Measurements from ENCODE around the gene ALMS1. TPM values are rescaled to one million over a fixed set of nuclear protein-coding genes. Genes with fewer than 3 reads are reported as not detected.

The ALMS1 gene
- total RNA-seq, 5 donors from 2014 or later (not counting 1 experiment from before 2014, with no cell fraction given) = 25.1 to 31.1 (median 27.3) TPM

GRCh38 chr2:73350035-73350691 is 35.5 kb upstream of the ALMS1 start:
- no peak overlapping the region for H3K4me3 ChIP-seq (ENCODE audit: control insufficient read depth in 1 of 2, extremely low read depth in 1 of 2, low read length in 1 of 2)
- no peaks in the 10 kb centered on the region for H3K4me1 ChIP-seq (ENCODE audit: control insufficient read depth in 1 of 2, extremely low read depth in 1 of 2, insufficient read depth in 2 of 2, low read length in 2 of 2)
- Mint-ChIP-seq H3K27me3 (peaks cover 20 to 24% of the 10 kb centered on the region in 2 donors), H3K27ac (no peak overlapping the region), H3K4me1 (no peaks in the 10 kb centered on the region), H3K9me3 (no peaks in the 10 kb centered on the region), H3K4me3 (no peak overlapping the region), H3K36me3 (no peaks in the 10 kb centered on the region)
- ChIA-PET POLR2A (no interaction called here), CTCF (no interaction called here)
- no peaks in the 10 kb centered on the region for H3K36me3 ChIP-seq (ENCODE audit: control insufficient read depth in 2 of 2, extremely low read depth in 1 of 2, insufficient read depth in 1 of 2, low read length in 1 of 2)
- no peak for ATAC-seq (replicated peaks in 1 of 4)
- H3K27me3 ChIP-seq (replicated peaks in 1 of 2; ENCODE audit: control insufficient read depth in 2 of 2, extremely low read depth in 1 of 2, insufficient read depth in 2 of 2, low read length in 1 of 2) = peaks cover 0 to 9% of the 10 kb centered on the region in 2 experiments
- DNase-seq = no peak
- H3K9me3 ChIP-seq = no peaks in the 10 kb centered on the region
- no CpG with 5 or more reads among the region's 4 CpGs for WGBS (ENCODE audit: insufficient coverage)
- H3K27ac ChIP-seq (ENCODE audit: low read length) = no peak overlapping the region

GRCh38 chr2:73356097-73356496 is 29.5 kb upstream of the ALMS1 start:
- peaks cover 0 to 3% (median 0%) of the 10 kb centered on the region in 3 donors for H3K9me3 Mint-ChIP-seq
- Histone ChIP-seq H3K9me3 (no peaks in the 10 kb centered on the region), H3K36me3 (ENCODE audit: control insufficient read depth in 2 of 2, extremely low read depth in 1 of 2, insufficient read depth in 1 of 2, low read length in 1 of 2) (no peaks in the 10 kb centered on the region), H3K4me3 (ENCODE audit: control insufficient read depth in 1 of 2, extremely low read depth in 1 of 2, low read length in 1 of 2) (no peak overlapping the region), H3K27ac (ENCODE audit: low read length) (no peak overlapping the region), H3K27me3 (replicated peaks in 1 of 2; ENCODE audit: control insufficient read depth in 2 of 2, extremely low read depth in 1 of 2, insufficient read depth in 2 of 2, low read length in 1 of 2) (peaks cover 0 to 13% of the 10 kb centered on the region in 2 experiments), H3K4me1 (ENCODE audit: control insufficient read depth in 1 of 2, extremely low read depth in 1 of 2, insufficient read depth in 2 of 2, low read length in 2 of 2) (no peaks in the 10 kb centered on the region)
- H3K27me3 Mint-ChIP-seq = peaks cover 11 to 22% of the 10 kb centered on the region in 2 donors
- no peak for DNase-seq
- H3K27ac Mint-ChIP-seq = no peak overlapping the region
- no peak for ATAC-seq (replicated peaks in 1 of 4)
- WGBS (ENCODE audit: insufficient coverage) = no CpG with 5 or more reads among the region's 3 CpGs
- no peak overlapping the region for H3K4me3 Mint-ChIP-seq
- ChIA-PET CTCF (no interaction called here), POLR2A (no interaction called here)
- no peaks in the 10 kb centered on the region for H3K36me3 Mint-ChIP-seq
- no peaks in the 10 kb centered on the region for H3K4me1 Mint-ChIP-seq

- POLR2A ChIA-PET = interaction anchor here in 1 of 2 donors (0.6 to 0.9 kb wide), 2 partner anchors 9 to 107 kb away, joined by 4 to 5 read pairs; no protein-coding TSS in a partner anchor
- H3K9me3 Mint-ChIP-seq = peaks cover 0 to 3% (median 0%) of the 10 kb centered on the region in 3 donors
- H3K4me3 Mint-ChIP-seq = no peak overlapping the region
- H3K27me3 Mint-ChIP-seq = peaks cover 0 to 22% of the 10 kb centered on the region in 2 donors
- no peaks in the 10 kb centered on the region for H3K36me3 Mint-ChIP-seq
- ATAC-seq (replicated peaks in 1 of 4) (no peak), DNase-seq (no peak)
- H3K27me3 ChIP-seq (replicated peaks in 1 of 2; ENCODE audit: control insufficient read depth in 2 of 2, extremely low read depth in 1 of 2, insufficient read depth in 2 of 2, low read length in 1 of 2) = peaks cover 2 to 4% of the 10 kb centered on the region in 2 experiments
- H3K4me1 ChIP-seq (ENCODE audit: control insufficient read depth in 1 of 2, extremely low read depth in 1 of 2, insufficient read depth in 2 of 2, low read length in 2 of 2) = no peaks in the 10 kb centered on the region
- no peak overlapping the region for H3K27ac ChIP-seq (ENCODE audit: low read length)
- WGBS (ENCODE audit: insufficient coverage) = no CpG with 5 or more reads among the region's 2 CpGs
- no peak overlapping the region for H3K4me3 ChIP-seq (ENCODE audit: control insufficient read depth in 1 of 2, extremely low read depth in 1 of 2, low read length in 1 of 2)
- H3K4me1 Mint-ChIP-seq = no peaks in the 10 kb centered on the region
- no peaks in the 10 kb centered on the region for H3K9me3 ChIP-seq
- no peaks in the 10 kb centered on the region for H3K36me3 ChIP-seq (ENCODE audit: control insufficient read depth in 2 of 2, extremely low read depth in 1 of 2, insufficient read depth in 1 of 2, low read length in 1 of 2)
- CTCF ChIA-PET = interaction anchor here in 1 of 2 donors (0.7 to 1.2 kb wide), 2 partner anchors 25 to 84 kb away, joined by 3 to 4 read pairs; partner anchors contain the start of gene ALMS1
- no peak overlapping the region for H3K27ac Mint-ChIP-seq
Measured at GRCh38 chr2:73359915-73360697, 25.5 kb upstream of the ALMS1 start.

- Histone ChIP-seq H3K36me3 (ENCODE audit: control insufficient read depth in 2 of 2, extremely low read depth in 1 of 2, insufficient read depth in 1 of 2, low read length in 1 of 2) (no peaks in the 10 kb centered on the region), H3K4me1 (ENCODE audit: control insufficient read depth in 1 of 2, extremely low read depth in 1 of 2, insufficient read depth in 2 of 2, low read length in 2 of 2) (no peaks in the 10 kb centered on the region), H3K27ac (ENCODE audit: low read length) (no peak overlapping the region), H3K9me3 (no peaks in the 10 kb centered on the region), H3K4me3 (ENCODE audit: control insufficient read depth in 1 of 2, extremely low read depth in 1 of 2, low read length in 1 of 2) (no peak overlapping the region), H3K27me3 (replicated peaks in 1 of 2; ENCODE audit: control insufficient read depth in 2 of 2, extremely low read depth in 1 of 2, insufficient read depth in 2 of 2, low read length in 1 of 2) (peaks cover 0 to 3% of the 10 kb centered on the region in 2 experiments)
- Mint-ChIP-seq H3K27ac (no peak overlapping the region), H3K36me3 (no peaks in the 10 kb centered on the region), H3K4me1 (no peaks in the 10 kb centered on the region), H3K9me3 (peaks cover 0 to 6% (median 0%) of the 10 kb centered on the region in 3 donors), H3K4me3 (no peak overlapping the region), H3K27me3 (peaks cover 14 to 18% of the 10 kb centered on the region in 2 donors)
- no CpG with 5 or more reads among the region's 1 CpG for WGBS (ENCODE audit: insufficient coverage)
- DNase-seq (no peak), ATAC-seq (replicated peaks in 1 of 4) (no peak)
- POLR2A ChIA-PET = no interaction called here
- CTCF ChIA-PET = no interaction called here
Measured at GRCh38 chr2:73366060-73366459, 19.6 kb upstream of the ALMS1 start.

GRCh38 chr2:73368781-73369180 is 16.9 kb upstream of the ALMS1 start:
- WGBS (ENCODE audit: insufficient coverage) = 88% methylated on average over 1 of the region's 2 CpGs

GRCh38 chr2:73370348-73370747 is 15.3 kb upstream of the ALMS1 start:
- Histone ChIP-seq H3K27me3 (replicated peaks in 1 of 2; ENCODE audit: control insufficient read depth in 2 of 2, extremely low read depth in 1 of 2, insufficient read depth in 2 of 2, low read length in 1 of 2) (peaks cover 2 to 5% of the 10 kb centered on the region in 2 experiments), H3K27ac (ENCODE audit: low read length) (no peak overlapping the region), H3K36me3 (ENCODE audit: control insufficient read depth in 2 of 2, extremely low read depth in 1 of 2, insufficient read depth in 1 of 2, low read length in 1 of 2) (no peaks in the 10 kb centered on the region), H3K4me3 (ENCODE audit: control insufficient read depth in 1 of 2, extremely low read depth in 1 of 2, low read length in 1 of 2) (no peak overlapping the region), H3K4me1 (ENCODE audit: control insufficient read depth in 1 of 2, extremely low read depth in 1 of 2, insufficient read depth in 2 of 2, low read length in 2 of 2) (no peaks in the 10 kb centered on the region), H3K9me3 (no peaks in the 10 kb centered on the region)
- Mint-ChIP-seq H3K9me3 (peaks cover 0 to 6% (median 0%) of the 10 kb centered on the region in 3 donors), H3K27ac (no peak overlapping the region), H3K36me3 (no peaks in the 10 kb centered on the region), H3K4me1 (no peaks in the 10 kb centered on the region), H3K4me3 (no peak overlapping the region), H3K27me3 (peaks cover 23 to 37% of the 10 kb centered on the region in 2 donors)
- no CpG with 5 or more reads among the region's 3 CpGs for WGBS (ENCODE audit: insufficient coverage)
- POLR2A ChIA-PET = no interaction called here
- CTCF ChIA-PET = no interaction called here
- no peak for DNase-seq
- no peak for ATAC-seq (replicated peaks in 1 of 4)

More at GRCh38 chr2:73368781-73369180, 16.9 kb upstream of the ALMS1 start:
- H3K27ac Mint-ChIP-seq = no peak overlapping the region
- no peaks in the 10 kb centered on the region for H3K36me3 ChIP-seq (ENCODE audit: control insufficient read depth in 2 of 2, extremely low read depth in 1 of 2, insufficient read depth in 1 of 2, low read length in 1 of 2)
- H3K9me3 Mint-ChIP-seq = peaks cover 0 to 6% (median 0%) of the 10 kb centered on the region in 3 donors
- H3K9me3 ChIP-seq = no peaks in the 10 kb centered on the region
- peaks cover 15 to 27% of the 10 kb centered on the region in 2 donors for H3K27me3 Mint-ChIP-seq
- H3K27me3 ChIP-seq (replicated peaks in 1 of 2; ENCODE audit: control insufficient read depth in 2 of 2, extremely low read depth in 1 of 2, insufficient read depth in 2 of 2, low read length in 1 of 2) = peaks cover 0 to 2% of the 10 kb centered on the region in 2 experiments
- ChIA-PET POLR2A (interaction anchor here (0.6 kb wide), 2 partner anchors 9 to 148 kb away, joined by 5 read pairs; no protein-coding TSS in a partner anchor), CTCF (interaction anchor here in 1 of 2 donors (0.6 to 0.7 kb wide), 2 partner anchors 66 to 69 kb away, joined by 3 to 6 read pairs; no protein-coding TSS in a partner anchor)
- ATAC-seq (replicated peaks in 1 of 4) (no peak), DNase-seq (no peak)
- no peak overlapping the region for H3K4me3 Mint-ChIP-seq
- no peak overlapping the region for H3K4me3 ChIP-seq (ENCODE audit: control insufficient read depth in 1 of 2, extremely low read depth in 1 of 2, low read length in 1 of 2)
- no peak overlapping the region for H3K27ac ChIP-seq (ENCODE audit: low read length)
- H3K4me1 ChIP-seq (ENCODE audit: control insufficient read depth in 1 of 2, extremely low read depth in 1 of 2, insufficient read depth in 2 of 2, low read length in 2 of 2) = no peaks in the 10 kb centered on the region
- no peaks in the 10 kb centered on the region for H3K36me3 Mint-ChIP-seq
- H3K4me1 Mint-ChIP-seq = no peaks in the 10 kb centered on the region
